ENCODE data around the gene ANXA6. TPM values are rescaled to one million over a fixed set of nuclear protein-coding genes. Genes with fewer than 3 reads are reported as not detected.

ANXA6 gene
- total and polyA plus RNA-seq, 2 donors (not counting 1 experiment from before 2014, with no cell fraction given): 136 to 300 TPM

GRCh38 chr5:151108566-151108965 lies 49.0 kb downstream of the ANXA6 start:
- Histone ChIP-seq H3K4me3 (ENCODE audit: control extremely low read depth in 1 of 5, extremely low read depth in 1 of 5, insufficient read depth in 1 of 5, low read depth in 2 of 5, low read length in 4 of 5) (no peak overlapping the region), H3K9ac (ENCODE audit: low read length) (no peak overlapping the region), H3K27ac (ENCODE audit: low read length in 2 of 2) (no peak overlapping the region), H4K20me1 (ENCODE audit: control insufficient read depth, insufficient read depth, low read length, poor library complexity, severe bottlenecking) (peaks cover 48% of the 10 kb centered on the region), H3K36me3 (replicated peaks in 1 of 2; ENCODE audit: control extremely low read depth in 1 of 2, control insufficient read depth in 1 of 2, extremely low read depth in 1 of 2, insufficient read depth in 2 of 2, low read length in 1 of 2) (peaks cover 10 to 94% of the 10 kb centered on the region in 2 experiments), H3K79me2 (ENCODE audit: control insufficient read depth, insufficient read depth, low read length) (peaks cover 27% of the 10 kb centered on the region), H2AFZ (ENCODE audit: insufficient read depth, low read depth, low read length, poor library complexity, severe bottlenecking) (no peak overlapping the region), H3K9me3 (ENCODE audit: control extremely low read depth in 1 of 3, control insufficient read depth in 2 of 3, insufficient read depth in 1 of 3, low read length in 2 of 3) (no peaks in the 10 kb centered on the region), H3K4me2 (replicated peaks; ENCODE audit: low read depth, low read length, poor library complexity, severe bottlenecking) (no peak overlapping the region), H3K4me1 (ENCODE audit: control insufficient read depth in 2 of 2, insufficient read depth in 2 of 2, low read length in 2 of 2) (peaks cover 4 to 20% of the 10 kb centered on the region in 2 donors), H3K27me3 (replicated peaks in 1 of 4; ENCODE audit: control extremely low read depth in 1 of 4, control insufficient read depth in 3 of 4, insufficient read depth in 4 of 4, low read length in 3 of 4) (no peaks in the 10 kb centered on the region)
- TF ChIP-seq CTCF (IDR thresholded peaks at IDR 0.05) (no peak), EZH2 (IDR thresholded peaks at IDR 0.05; ENCODE audit: borderline replicate concordance, insufficient read depth, low read depth, low read length, poor library complexity, severe bottlenecking) (no peak)
- no peaks in the 10 kb centered on the region for H3K27me3 Mint-ChIP-seq
- intact Hi-C loops (cut with micrococcal nuclease): no loop called here
- no peak for DNase-seq
- ATAC-seq (ENCODE audit: low read depth): no peak
- no peak overlapping the region for H3K4me3 Mint-ChIP-seq
- ChIA-PET POLR2A (no interaction called here), CTCF (interaction anchor here (0.5 to 48.0 kb wide), 5 partner anchors 10 to 201 kb away, joined by 3 to 1701 read pairs (median 8); partner anchors contain the start of gene ANXA6)
- 96% methylated on average over 7 of the region's 8 CpGs for WGBS (ENCODE audit: insufficient coverage)
- peaks cover 23% of the 10 kb centered on the region for H3K4me1 Mint-ChIP-seq
- H3K9me3 Mint-ChIP-seq (ENCODE audit: insufficient read depth): no peaks in the 10 kb centered on the region
- H3K27ac Mint-ChIP-seq: no peak overlapping the region

GRCh38 chr5:151107738-151108520 lies 49.6 kb downstream of the ANXA6 start:
- ChIA-PET POLR2A (no interaction called here), CTCF (interaction anchor here (0.5 to 48.0 kb wide), 6 partner anchors 9 to 202 kb away, joined by 3 to 1701 read pairs (median 14); partner anchors contain the start of gene ANXA6)
- Histone ChIP-seq H2AFZ (ENCODE audit: insufficient read depth, low read depth, low read length, poor library complexity, severe bottlenecking) (no peak overlapping the region), H4K20me1 (ENCODE audit: control insufficient read depth, insufficient read depth, low read length, poor library complexity, severe bottlenecking) (peaks cover 51% of the 10 kb centered on the region), H3K9ac (ENCODE audit: low read length) (no peak overlapping the region), H3K4me1 (ENCODE audit: control insufficient read depth in 2 of 2, insufficient read depth in 2 of 2, low read length in 2 of 2) (peaks cover 4 to 20% of the 10 kb centered on the region in 2 donors), H3K27ac (ENCODE audit: low read length in 2 of 2) (no peak overlapping the region), H3K4me3 (ENCODE audit: control extremely low read depth in 1 of 5, extremely low read depth in 1 of 5, insufficient read depth in 1 of 5, low read depth in 2 of 5, low read length in 4 of 5) (no peak overlapping the region), H3K79me2 (ENCODE audit: control insufficient read depth, insufficient read depth, low read length) (peaks cover 23% of the 10 kb centered on the region), H3K27me3 (replicated peaks in 1 of 4; ENCODE audit: control extremely low read depth in 1 of 4, control insufficient read depth in 3 of 4, insufficient read depth in 4 of 4, low read length in 3 of 4) (no peaks in the 10 kb centered on the region), H3K4me2 (replicated peaks; ENCODE audit: low read depth, low read length, poor library complexity, severe bottlenecking) (no peak overlapping the region), H3K9me3 (ENCODE audit: control extremely low read depth in 1 of 3, control insufficient read depth in 2 of 3, insufficient read depth in 1 of 3, low read length in 2 of 3) (no peaks in the 10 kb centered on the region), H3K36me3 (replicated peaks in 1 of 2; ENCODE audit: control extremely low read depth in 1 of 2, control insufficient read depth in 1 of 2, extremely low read depth in 1 of 2, insufficient read depth in 2 of 2, low read length in 1 of 2) (peaks cover 11 to 97% of the 10 kb centered on the region in 2 experiments)
- no peaks in the 10 kb centered on the region for H3K9me3 Mint-ChIP-seq (ENCODE audit: insufficient read depth)
- H3K4me3 Mint-ChIP-seq: no peak overlapping the region
- H3K27ac Mint-ChIP-seq: no peak overlapping the region
- ATAC-seq (ENCODE audit: low read depth): no peak
- peaks cover 23% of the 10 kb centered on the region for H3K4me1 Mint-ChIP-seq
- WGBS (ENCODE audit: insufficient coverage): 93% methylated on average over 7 of the region's 11 CpGs
- TF ChIP-seq EZH2 (IDR thresholded peaks at IDR 0.05; ENCODE audit: borderline replicate concordance, insufficient read depth, low read depth, low read length, poor library complexity, severe bottlenecking) (no peak), CTCF (IDR thresholded peaks at IDR 0.05) (no peak)
- no peaks in the 10 kb centered on the region for H3K27me3 Mint-ChIP-seq
- no peak for DNase-seq
- intact Hi-C loops (cut with micrococcal nuclease): no loop called here

Data from B cell (primary cell).